GM13976 (cell line): Measurements from ENCODE around the gene USH1G.
A peak's percentile ranks its signal among the peaks of the same experiment; 100 is the strongest.

ENCODE experiments used
- DNase-seq: peaks from one replicate; pipeline ENCODE4 v3.0.0; 2012; ENCODE audit warnings: low spot score
- in situ Hi-C: fragments of 300-500 bp; cut with MboI; formaldehyde crosslinking; loops from one replicate; pipeline ENCODE4 v1.12.0; 2022; ENCODE audit warnings: low sequenced_read_pairs, mixed read lengths, inconsistent platforms; ENCODE audit not compliant: unreplicated experiment
- TF ChIP-seq, protein P1 (sequence below): IDR thresholded peaks from 2 replicates; pipeline ENCODE4 v1.5.1; 2012; ENCODE audit warnings: borderline replicate concordance, mild to moderate bottlenecking; ENCODE audit not compliant: insufficient read depth; ENCODE audit errors: extremely low read depth, missing control alignments, control extremely low read depth

Gene USH1G

DNA sequence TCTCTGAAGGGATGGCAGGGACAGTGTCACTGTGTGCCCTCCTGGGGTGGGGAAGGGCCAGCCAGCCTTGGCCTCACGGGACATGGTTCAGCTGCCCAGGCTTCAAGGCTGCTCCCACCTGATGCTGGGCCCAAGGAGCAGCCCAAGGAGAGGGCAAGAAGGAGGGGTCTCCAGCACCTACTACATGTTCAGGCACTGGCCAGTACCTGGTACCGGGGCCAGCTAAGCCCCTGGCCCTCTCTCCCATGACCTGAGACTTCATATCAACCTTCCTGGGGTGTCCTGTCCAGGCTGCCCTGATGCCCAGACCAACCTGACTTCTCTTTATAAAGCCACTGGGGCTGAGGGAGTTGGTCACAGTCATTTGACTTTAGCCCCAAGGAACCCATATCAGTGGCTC is 1.3 kb downstream of the USH1G start:
- TF ChIP-seq, protein P1, sequence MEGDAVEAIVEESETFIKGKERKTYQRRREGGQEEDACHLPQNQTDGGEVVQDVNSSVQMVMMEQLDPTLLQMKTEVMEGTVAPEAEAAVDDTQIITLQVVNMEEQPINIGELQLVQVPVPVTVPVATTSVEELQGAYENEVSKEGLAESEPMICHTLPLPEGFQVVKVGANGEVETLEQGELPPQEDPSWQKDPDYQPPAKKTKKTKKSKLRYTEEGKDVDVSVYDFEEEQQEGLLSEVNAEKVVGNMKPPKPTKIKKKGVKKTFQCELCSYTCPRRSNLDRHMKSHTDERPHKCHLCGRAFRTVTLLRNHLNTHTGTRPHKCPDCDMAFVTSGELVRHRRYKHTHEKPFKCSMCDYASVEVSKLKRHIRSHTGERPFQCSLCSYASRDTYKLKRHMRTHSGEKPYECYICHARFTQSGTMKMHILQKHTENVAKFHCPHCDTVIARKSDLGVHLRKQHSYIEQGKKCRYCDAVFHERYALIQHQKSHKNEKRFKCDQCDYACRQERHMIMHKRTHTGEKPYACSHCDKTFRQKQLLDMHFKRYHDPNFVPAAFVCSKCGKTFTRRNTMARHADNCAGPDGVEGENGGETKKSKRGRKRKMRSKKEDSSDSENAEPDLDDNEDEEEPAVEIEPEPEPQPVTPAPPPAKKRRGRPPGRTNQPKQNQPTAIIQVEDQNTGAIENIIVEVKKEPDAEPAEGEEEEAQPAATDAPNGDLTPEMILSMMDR: no peak
- in situ Hi-C loops: loop anchor here (5.0 kb wide), 1 partner anchor 36 kb away; no protein-coding TSS in a partner anchor
- DNase-seq: no peak

DNA sequence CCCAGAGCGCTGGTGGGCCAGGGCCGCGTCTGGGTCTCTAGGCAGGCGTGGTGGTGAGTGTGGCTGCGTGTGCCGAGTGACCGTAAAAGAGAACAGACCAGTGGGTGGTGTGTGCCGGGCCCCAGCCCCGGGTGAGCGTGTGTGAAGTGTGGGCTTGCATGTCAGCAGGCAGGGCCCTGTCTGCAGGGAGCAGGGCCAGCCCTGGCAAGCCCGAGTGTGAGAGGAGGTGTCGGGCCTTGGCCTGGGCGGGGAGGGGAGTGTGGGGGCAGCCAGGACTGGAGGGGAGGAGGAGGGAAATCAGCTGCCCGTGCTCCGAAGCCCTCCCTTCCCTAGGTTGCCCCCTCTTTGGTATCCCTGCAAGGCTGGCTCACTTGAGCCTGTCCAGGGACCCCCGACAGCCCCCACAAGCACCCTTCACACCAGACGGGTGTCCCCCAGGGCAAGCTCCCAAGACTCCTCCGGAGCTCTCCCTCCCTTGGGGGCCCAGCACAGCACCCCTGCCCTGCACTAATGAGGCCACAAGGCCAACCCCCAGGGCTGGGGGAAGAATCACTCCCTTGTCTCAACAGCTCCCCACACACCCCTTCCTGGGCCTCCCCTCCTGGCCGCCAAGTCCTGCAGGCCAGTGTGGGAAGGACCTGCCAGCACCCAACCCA is 1.9 kb downstream of the USH1G start:
- in situ Hi-C loops: loop anchor here (5.0 kb wide), 1 partner anchor 36 kb away; no protein-coding TSS in a partner anchor
- TF ChIP-seq, protein P1: no peak
- no peak for DNase-seq

DNA sequence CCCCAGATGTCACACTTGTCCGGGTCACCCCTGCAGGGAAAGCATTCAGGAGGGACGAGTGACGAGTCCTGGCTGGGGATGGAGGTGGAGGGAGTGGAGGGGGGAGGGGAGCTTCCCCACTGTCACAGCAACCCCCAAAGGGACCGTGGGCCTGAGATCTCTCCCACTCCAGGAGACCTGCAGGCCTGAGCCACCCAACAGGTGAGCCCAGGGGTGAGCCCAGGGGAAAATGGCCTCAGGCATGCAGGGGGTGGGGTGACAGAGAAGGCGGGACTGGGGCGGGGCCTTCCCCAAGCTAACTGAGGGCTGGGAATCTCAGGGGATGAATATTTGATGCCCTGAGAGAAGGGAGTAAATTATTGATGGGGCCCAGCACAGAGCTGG is 2.4 kb downstream of the USH1G start:
- no peak for DNase-seq
- in situ Hi-C loops: loop anchor here (5.0 kb wide), 1 partner anchor 37 kb away; no protein-coding TSS in a partner anchor
- TF ChIP-seq, protein P1: no peak

DNA sequence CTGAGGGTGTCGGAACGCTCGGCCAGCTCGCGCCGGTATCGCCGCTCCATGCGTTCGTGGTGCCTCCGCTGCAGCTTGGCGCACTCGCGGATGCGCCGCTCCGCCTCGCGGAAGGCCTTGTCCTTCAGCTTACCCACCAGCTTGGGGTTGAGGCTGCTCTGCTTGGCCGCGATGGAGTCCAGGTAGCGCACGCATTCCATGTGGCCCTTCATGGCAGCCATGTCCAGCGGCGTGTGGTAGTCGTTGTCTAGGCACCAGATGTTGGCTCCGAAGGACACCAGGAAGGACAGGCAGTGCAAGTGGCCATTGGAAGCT is 2.8 kb downstream of the USH1G start:
- no peak for DNase-seq
- TF ChIP-seq, protein P1: no peak
- in situ Hi-C loops: loop anchor here (5.0 kb wide), 1 partner anchor 37 kb away; no protein-coding TSS in a partner anchor

DNA sequence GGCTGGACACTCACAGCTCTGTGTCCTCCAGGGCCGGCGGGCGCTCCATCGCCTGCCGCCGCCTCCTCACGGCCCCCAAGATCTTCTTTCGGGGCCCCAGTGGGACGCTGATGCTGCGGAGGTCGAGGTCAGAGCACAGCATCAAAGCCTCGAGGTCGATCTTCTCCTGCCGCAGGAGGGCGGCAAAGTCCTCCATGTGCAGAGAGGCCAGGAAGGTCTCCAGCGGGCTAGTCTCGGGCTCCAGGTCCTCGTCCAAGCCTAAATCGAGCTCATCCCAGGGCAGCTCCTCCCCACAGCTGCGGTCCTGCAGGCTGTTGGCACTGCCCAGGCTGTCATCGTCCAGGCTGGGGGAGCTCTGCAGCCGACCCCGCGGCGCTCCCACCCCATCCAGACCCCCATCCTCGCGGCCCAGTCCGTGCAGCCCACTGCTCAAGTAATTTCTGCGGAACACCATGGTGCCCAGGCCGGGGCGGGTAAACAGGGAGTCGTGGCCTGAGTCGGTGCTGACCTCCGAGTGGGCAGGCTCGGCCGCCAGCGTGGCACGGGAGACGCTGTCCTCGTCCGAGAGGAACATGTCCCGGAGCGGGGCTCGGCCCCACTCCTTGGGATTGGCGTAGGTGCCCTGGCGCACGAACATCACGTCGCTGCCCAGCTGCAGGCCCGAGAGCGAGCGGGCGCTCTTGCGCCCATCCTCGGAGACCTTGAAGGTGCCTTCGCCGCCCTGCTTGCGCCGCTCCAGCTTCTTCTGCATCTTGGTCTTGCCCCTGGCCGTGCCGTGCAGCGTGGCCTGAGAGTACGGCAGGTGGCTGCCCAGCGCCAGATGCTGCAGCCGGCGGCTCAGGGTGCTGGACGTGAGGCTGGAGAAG is 3.4 kb downstream of the USH1G start:
- TF ChIP-seq, protein P1: peak; percentile 58
- DNase-seq: peak; percentile 83
- in situ Hi-C loops: loop anchor here (5.0 kb wide), 1 partner anchor 38 kb away; no protein-coding TSS in a partner anchor

DNA sequence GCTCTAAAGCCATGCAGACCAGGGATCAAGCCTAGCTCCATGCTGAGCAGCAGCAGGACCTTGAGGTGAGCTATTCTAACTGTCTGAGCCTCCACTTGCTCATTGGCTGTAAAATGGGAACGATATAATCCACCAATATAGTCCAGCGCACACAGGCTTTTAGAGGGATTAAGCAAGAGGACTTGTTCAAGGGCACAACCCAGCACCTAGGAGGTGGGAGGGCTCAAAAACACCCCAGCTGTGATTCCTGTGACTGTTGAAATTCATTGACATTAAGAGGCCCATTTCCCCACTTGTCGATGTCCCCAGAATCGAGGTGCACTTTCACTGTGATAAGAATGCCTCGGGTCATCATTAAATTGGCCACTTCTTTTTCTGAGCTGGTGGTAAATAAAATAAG is 4.1 kb downstream of the USH1G start:
- in situ Hi-C loops: no loop called here
- no peak for DNase-seq
- TF ChIP-seq, protein P1: no peak
